ENCODE data around the gene ATF7IP2.

Gene ATF7IP2

DNA sequence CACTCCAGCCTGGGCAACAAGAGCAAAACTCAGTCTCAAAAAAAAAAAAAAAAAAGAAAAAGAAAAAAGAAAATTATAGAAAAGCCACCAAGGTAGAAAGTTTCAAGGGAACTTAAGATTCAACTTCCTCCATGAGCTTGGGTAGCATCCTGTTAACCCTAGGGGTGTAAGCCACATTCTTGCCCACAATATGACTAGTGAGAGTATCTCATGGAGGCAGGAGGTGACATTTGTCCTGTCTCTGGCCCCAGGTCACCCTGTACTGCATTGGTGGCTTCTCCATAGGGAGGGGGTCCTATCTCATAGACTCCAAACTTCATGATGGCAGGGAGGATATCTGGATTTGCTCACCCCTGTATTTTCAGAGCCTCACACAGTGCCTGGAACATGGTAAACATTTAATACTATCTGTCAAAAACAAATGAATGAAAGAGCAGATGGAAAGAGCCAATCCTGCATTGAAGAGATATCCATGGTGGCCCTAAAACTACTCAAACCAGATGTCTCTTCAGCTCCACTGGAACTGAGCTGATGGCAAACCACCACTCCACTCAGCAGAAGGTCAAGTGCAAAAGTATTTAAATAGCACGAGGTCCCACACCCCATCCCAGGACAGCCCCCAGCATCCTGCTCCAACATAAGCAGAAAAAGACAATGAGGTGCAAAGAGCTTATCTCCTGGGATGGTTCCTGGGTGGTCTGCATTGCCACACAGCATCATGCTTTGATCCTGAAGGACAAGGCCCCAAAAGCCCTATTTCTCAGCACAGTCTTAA is 144.2 kb downstream of the ATF7IP2 start:
- TF ChIP-seq ZFP30 (CRISPR knock-in tag; IDR thresholded peaks at IDR 0.05) = no peak
- TF ChIP-seq RARB (CRISPR knock-in tag; IDR thresholded peaks at IDR 0.05) = no peak
- TF ChIP-seq TCF4 (CRISPR knock-in tag; IDR thresholded peaks at IDR 0.05; ENCODE audit: borderline replicate concordance) = no peak
- TF ChIP-seq, protein P1, sequence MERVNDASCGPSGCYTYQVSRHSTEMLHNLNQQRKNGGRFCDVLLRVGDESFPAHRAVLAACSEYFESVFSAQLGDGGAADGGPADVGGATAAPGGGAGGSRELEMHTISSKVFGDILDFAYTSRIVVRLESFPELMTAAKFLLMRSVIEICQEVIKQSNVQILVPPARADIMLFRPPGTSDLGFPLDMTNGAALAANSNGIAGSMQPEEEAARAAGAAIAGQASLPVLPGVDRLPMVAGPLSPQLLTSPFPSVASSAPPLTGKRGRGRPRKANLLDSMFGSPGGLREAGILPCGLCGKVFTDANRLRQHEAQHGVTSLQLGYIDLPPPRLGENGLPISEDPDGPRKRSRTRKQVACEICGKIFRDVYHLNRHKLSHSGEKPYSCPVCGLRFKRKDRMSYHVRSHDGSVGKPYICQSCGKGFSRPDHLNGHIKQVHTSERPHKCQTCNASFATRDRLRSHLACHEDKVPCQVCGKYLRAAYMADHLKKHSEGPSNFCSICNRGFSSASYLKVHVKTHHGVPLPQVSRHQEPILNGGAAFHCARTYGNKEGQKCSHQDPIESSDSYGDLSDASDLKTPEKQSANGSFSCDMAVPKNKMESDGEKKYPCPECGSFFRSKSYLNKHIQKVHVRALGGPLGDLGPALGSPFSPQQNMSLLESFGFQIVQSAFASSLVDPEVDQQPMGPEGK (CRISPR knock-in tag; IDR thresholded peaks at IDR 0.05; ENCODE audit: borderline replicate concordance) = no peak
- TF ChIP-seq TOX (CRISPR knock-in tag; IDR thresholded peaks at IDR 0.05; ENCODE audit: borderline replicate concordance) = no peak
- no peak for TF ChIP-seq ESRRG (CRISPR knock-in tag; IDR thresholded peaks at IDR 0.05)
- no peak for TF ChIP-seq ARNTL (CRISPR knock-in tag; IDR thresholded peaks at IDR 0.05; ENCODE audit: borderline replicate concordance, low read depth)
- no peak for TF ChIP-seq ZNF8 (CRISPR knock-in tag; IDR thresholded peaks at IDR 0.05)
- no peak for TF ChIP-seq ZNF70 (CRISPR knock-in tag; IDR thresholded peaks at IDR 0.05)
- TF ChIP-seq GLIS3 (CRISPR knock-in tag; IDR thresholded peaks at IDR 0.05) = no peak
- TF ChIP-seq OSR1 (CRISPR knock-in tag; IDR thresholded peaks at IDR 0.05) = no peak
- TF ChIP-seq, protein P2, sequence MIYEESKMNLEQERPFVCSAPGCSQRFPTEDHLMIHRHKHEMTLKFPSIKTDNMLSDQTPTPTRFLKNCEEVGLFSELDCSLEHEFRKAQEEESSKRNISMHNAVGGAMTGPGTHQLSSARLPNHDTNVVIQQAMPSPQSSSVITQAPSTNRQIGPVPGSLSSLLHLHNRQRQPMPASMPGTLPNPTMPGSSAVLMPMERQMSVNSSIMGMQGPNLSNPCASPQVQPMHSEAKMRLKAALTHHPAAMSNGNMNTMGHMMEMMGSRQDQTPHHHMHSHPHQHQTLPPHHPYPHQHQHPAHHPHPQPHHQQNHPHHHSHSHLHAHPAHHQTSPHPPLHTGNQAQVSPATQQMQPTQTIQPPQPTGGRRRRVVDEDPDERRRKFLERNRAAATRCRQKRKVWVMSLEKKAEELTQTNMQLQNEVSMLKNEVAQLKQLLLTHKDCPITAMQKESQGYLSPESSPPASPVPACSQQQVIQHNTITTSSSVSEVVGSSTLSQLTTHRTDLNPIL (CRISPR knock-in tag; IDR thresholded peaks at IDR 0.05; ENCODE audit: low read depth) = no peak
- TF ChIP-seq, protein P3, sequence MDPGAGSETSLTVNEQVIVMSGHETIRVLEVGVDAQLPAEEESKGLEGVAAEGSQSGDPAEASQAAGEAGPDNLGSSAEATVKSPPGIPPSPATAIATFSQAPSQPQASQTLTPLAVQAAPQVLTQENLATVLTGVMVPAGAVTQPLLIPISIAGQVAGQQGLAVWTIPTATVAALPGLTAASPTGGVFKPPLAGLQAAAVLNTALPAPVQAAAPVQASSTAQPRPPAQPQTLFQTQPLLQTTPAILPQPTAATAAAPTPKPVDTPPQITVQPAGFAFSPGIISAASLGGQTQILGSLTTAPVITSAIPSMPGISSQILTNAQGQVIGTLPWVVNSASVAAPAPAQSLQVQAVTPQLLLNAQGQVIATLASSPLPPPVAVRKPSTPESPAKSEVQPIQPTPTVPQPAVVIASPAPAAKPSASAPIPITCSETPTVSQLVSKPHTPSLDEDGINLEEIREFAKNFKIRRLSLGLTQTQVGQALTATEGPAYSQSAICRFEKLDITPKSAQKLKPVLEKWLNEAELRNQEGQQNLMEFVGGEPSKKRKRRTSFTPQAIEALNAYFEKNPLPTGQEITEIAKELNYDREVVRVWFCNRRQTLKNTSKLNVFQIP (CRISPR knock-in tag; IDR thresholded peaks at IDR 0.05; ENCODE audit: borderline replicate concordance, low read depth) = no peak
- TF ChIP-seq ZNF565 (CRISPR knock-in tag; conservative IDR thresholded peaks at IDR 0.05; ENCODE audit: low read depth) = no peak
- ATAC-seq = no peak

DNA sequence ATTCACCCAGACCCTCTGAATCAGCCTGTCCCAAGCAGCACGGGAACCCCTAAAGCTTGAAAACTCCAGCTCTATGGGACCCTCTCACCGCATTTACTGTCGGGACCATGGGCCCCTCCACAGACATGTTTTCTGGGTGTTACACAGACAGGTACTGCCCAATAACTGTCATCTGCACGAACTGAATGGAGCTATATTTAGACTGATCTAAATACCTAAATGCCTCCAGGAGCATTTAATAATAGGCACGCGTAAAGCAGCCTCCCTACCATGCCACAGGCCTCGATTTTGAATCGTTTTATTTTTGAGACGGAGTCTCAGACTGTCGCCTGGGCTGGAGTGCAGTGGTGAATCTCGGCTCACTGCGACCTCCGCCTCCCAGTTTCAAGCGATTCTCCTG is 144.8 kb downstream of the ATF7IP2 start:
- no peak for ATAC-seq
- TF ChIP-seq SNAI2 (CRISPR knock-in tag; IDR thresholded peaks at IDR 0.05) (no peak), PPARA (CRISPR knock-in tag; IDR thresholded peaks at IDR 0.05; ENCODE audit: borderline replicate concordance) (no peak), TCF4 (CRISPR knock-in tag; IDR thresholded peaks at IDR 0.05; ENCODE audit: borderline replicate concordance) (no peak), ARNTL (CRISPR knock-in tag; IDR thresholded peaks at IDR 0.05; ENCODE audit: borderline replicate concordance, low read depth) (no peak), ZNF565 (CRISPR knock-in tag; conservative IDR thresholded peaks at IDR 0.05; ENCODE audit: low read depth) (no peak), RARB (CRISPR knock-in tag; IDR thresholded peaks at IDR 0.05) (no peak), ZC3H10 (CRISPR knock-in tag; IDR thresholded peaks at IDR 0.05) (no peak), ZNF70 (CRISPR knock-in tag; IDR thresholded peaks at IDR 0.05) (no peak), TOX (CRISPR knock-in tag; IDR thresholded peaks at IDR 0.05; ENCODE audit: borderline replicate concordance) (no peak), ISL1 (CRISPR knock-in tag; IDR thresholded peaks at IDR 0.05) (no peak), ESRRG (CRISPR knock-in tag; IDR thresholded peaks at IDR 0.05) (no peak), ZFP3 (CRISPR knock-in tag; IDR thresholded peaks at IDR 0.05) (no peak), ZFP30 (CRISPR knock-in tag; IDR thresholded peaks at IDR 0.05) (no peak), CSDC2 (CRISPR knock-in tag; IDR thresholded peaks at IDR 0.05) (no peak), BACH2 (CRISPR knock-in tag; IDR thresholded peaks at IDR 0.05; ENCODE audit: borderline replicate concordance) (no peak), GLIS3 (CRISPR knock-in tag; IDR thresholded peaks at IDR 0.05) (no peak), OSR1 (CRISPR knock-in tag; IDR thresholded peaks at IDR 0.05) (no peak)
- TF ChIP-seq, protein P3 (CRISPR knock-in tag; IDR thresholded peaks at IDR 0.05; ENCODE audit: borderline replicate concordance, low read depth) = no peak
- TF ChIP-seq, protein P4, sequence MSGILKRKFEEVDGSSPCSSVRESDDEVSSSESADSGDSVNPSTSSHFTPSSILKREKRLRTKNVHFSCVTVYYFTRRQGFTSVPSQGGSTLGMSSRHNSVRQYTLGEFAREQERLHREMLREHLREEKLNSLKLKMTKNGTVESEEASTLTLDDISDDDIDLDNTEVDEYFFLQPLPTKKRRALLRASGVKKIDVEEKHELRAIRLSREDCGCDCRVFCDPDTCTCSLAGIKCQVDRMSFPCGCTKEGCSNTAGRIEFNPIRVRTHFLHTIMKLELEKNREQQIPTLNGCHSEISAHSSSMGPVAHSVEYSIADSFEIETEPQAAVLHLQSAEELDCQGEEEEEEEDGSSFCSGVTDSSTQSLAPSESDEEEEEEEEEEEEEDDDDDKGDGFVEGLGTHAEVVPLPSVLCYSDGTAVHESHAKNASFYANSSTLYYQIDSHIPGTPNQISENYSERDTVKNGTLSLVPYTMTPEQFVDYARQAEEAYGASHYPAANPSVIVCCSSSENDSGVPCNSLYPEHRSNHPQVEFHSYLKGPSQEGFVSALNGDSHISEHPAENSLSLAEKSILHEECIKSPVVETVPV (CRISPR knock-in tag; IDR thresholded peaks at IDR 0.05) = no peak
- TF ChIP-seq, protein P5, sequence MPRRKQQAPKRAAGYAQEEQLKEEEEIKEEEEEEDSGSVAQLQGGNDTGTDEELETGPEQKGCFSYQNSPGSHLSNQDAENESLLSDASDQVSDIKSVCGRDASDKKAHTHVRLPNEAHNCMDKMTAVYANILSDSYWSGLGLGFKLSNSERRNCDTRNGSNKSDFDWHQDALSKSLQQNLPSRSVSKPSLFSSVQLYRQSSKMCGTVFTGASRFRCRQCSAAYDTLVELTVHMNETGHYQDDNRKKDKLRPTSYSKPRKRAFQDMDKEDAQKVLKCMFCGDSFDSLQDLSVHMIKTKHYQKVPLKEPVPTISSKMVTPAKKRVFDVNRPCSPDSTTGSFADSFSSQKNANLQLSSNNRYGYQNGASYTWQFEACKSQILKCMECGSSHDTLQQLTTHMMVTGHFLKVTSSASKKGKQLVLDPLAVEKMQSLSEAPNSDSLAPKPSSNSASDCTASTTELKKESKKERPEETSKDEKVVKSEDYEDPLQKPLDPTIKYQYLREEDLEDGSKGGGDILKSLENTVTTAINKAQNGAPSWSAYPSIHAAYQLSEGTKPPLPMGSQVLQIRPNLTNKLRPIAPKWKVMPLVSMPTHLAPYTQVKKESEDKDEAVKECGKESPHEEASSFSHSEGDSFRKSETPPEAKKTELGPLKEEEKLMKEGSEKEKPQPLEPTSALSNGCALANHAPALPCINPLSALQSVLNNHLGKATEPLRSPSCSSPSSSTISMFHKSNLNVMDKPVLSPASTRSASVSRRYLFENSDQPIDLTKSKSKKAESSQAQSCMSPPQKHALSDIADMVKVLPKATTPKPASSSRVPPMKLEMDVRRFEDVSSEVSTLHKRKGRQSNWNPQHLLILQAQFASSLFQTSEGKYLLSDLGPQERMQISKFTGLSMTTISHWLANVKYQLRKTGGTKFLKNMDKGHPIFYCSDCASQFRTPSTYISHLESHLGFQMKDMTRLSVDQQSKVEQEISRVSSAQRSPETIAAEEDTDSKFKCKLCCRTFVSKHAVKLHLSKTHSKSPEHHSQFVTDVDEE (CRISPR knock-in tag; IDR thresholded peaks at IDR 0.05) = no peak
